Fibroblast of skin of abdomen (primary cell): ENCODE results near the gene MISP3.
A peak's percentile ranks its signal among the peaks of the same experiment; 100 is the strongest.

ENCODE experiments used
- DNase-seq: peaks from one replicate; pipeline ENCODE4 v3.0.0-alpha.2; 2013

Gene MISP3

DNA sequence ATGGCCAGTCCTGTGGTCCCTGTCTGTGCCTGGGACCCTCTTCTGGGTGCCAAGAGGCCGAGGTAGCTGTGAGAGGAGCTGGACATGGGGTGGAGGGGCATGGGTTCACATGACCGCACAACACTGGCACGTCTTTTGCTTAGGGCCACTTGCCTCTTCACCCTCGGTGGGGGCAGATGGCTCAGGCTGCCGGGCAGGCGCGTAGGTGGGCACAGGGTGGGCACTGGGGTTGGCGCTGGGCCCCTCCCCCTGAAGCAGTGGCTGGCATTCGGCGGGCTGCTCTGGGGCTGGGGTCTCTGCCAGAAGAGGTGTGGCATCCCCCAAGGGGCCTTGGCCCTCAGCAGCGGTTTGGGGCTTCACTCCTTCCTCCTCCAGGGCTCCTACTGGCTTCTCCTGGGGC lies 19.1 kb upstream of the MISP3 start:
- DNase-seq, result no peak

DNA sequence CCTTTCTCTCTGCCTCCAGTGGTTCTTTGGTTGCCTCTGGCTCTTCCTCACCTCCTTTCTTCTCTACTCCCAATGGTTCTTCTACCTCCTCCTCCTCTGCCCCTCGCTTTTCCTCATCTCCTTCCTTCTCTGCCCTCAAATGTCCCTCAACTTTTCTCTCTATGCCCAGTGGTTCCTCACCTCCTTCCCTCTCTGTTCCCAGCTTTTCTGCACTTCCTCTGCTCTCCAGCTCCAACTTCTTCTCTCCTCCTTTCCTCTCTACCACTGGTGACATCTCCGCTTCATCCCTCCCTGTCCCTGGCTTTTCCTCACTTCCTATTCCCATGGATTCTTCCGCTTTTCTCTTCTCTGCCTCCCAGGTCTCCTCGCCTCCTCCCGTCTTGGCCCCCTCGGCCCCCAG lies 18.5 kb upstream of the MISP3 start:
- DNase-seq, result no peak

GRCh38 chr19:14054721-14055120 lies 17.9 kb upstream of the MISP3 start:
- no peak for DNase-seq

DNA sequence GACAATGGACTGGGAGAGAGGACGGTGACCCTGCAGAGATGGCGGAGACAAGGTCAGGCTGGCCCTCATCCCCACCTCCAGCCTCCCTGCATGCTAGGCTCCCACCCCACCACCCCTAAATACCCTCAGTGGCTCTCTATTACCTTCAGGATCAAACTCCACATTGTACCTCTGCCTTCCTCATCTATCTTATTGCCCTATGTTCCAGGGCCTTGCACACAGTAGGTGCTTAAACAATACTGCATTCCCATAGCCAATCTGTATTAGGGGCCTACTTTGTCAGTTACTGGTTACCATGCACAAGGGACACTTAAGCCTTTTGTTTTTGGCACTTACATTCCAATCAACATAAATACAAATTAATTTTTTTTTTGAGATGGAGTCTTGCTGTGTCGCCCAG lies 17.2 kb upstream of the MISP3 start:
- no peak for DNase-seq

GRCh38 chr19:14056069-14056666 lies 16.4 kb upstream of the MISP3 start:
- DNase-seq, result no peak

GRCh38 chr19:14056741-14057356 lies 15.7 kb upstream of the MISP3 start:
- no peak for DNase-seq

GRCh38 chr19:14058182-14059092 lies 14.1 kb upstream of the MISP3 start:
- no peak for DNase-seq

DNA sequence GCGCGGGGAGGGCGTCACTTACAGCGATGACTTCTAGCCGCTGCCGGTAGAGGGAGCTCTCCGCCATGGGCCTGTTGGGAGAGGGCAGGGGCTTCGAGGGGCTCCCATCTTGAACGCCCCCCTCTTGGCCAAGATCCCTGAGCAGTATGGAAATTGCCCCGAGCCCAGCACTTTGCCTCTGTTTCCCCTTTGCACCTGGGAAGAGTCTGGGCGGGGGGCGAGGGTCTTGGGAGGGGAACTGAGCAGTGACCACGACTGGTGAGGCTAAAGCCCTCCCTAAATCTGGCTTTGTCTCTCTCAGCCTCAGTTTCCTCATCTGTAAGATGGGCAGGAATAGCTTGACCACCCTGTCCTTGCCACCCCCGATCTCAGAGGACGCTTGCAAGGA lies 13.5 kb upstream of the MISP3 start:
- DNase-seq, result no peak

DNA sequence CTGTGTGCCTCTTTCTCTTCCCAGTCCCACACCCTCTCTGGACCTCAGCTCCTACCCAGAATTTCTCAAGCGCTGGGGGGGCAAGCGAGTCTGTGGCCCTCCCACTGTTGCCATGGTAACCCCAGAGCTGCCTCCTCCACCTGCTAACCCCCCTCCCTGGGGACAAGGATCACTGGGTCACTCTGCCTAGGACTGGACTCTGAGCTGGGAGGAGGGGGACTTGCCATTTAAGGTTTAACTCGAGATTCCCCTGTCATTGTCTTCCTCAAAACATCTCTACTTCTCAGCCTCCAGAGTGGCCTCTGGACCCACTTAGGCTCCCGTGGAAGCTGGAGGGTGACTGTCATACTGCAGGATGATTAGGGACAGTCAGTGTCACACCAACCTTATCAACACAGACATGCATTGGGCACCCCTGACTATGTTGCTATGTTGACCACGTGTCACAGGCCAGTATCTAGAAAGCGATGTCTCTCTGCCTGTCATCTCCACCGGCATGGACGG lies 12.9 kb upstream of the MISP3 start:
- DNase-seq, result no peak

GRCh38 chr19:14061081-14061749 lies 11.4 kb upstream of the MISP3 start:
- DNase-seq, result no peak

GRCh38 chr19:14061751-14062557 lies 10.6 kb upstream of the MISP3 start, which contains the start of gene PALM3:
PALM3 (minus strand) TSS chr19:14062076; CDS start chr19:14061980, 96 bp downstream.
- DNase-seq, result no peak

GRCh38 chr19:14062558-14062855 lies 10.1 kb upstream of the MISP3 start:
- DNase-seq, result no peak

GRCh38 chr19:14063105-14063504 lies 9.5 kb upstream of the MISP3 start:
- peak; percentile 12 for DNase-seq

- no peak for DNase-seq
Measured at GRCh38 chr19:14066134-14066533, 6.5 kb upstream of the MISP3 start.

DNA sequence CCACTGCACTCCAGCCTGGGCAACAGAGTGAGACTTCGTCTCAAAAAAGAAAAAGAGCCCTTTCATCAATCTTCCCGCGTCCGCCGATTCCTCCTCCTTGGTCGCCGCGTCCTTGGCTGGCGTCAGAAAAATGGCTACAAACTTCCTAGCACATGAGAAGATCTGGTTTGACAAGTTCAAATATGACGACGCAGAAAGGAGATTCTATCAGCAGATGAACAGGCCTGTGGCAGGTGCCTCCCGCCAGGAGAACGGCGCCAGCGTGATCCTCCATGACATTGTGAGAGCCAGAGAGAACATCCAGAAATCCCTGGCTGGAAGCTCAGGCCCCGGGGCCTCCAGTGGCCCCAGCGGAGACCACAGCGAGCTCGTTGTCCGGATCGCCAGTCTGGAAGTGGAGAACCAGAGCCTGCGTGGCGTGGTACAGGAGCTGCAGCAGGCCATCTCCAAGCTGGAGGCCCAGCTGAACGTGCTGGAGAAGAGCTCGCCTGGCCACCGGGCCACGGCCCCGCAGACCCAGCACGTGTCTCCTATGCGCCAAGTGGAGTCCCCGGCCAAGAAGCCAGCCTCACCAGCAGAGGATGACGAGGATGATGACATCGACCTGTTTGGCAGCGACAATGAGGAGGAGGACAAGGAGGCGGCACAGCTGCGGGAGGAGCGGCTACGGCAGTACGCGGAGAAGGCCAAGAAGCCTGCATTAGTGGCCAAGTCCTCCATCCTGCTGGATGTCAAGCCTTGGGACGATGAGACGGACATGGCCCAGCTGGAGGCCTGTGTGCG lies 2.1 kb upstream of the MISP3 start:
- DNase-seq, result no peak

DNA sequence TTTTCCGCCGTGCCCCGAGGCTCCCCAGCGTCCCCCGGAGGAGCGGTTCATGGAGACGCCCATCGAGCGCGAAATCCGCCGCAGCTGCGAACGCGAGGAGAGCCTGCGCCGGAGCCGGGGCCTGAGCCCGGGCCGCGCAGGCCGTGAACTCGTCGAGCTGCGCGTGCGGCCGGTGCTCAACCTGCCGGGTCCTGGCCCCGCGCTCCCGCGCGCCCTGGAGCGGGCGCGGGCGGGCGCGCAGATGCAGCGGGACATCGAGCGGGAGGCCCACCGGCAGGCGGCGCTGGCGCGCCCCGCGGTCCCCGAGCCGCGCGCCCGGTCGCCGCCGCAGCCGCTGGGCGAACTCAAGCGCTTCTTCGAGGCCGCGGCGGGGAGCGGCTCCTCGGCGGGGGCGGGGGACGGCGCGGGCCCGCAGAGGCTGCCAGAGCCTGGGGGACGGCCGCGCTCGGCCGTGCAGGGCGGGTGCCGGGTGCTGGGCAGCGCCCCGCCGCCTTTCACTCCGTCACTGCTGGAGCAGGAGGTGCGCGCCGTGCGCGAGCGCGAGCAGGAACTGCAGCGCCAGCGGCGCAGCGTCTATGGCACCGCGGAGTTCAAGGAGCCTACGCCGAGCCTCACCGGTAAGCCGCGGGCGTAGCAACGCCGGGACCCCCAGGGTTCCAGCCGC lies 807 bp downstream of the MISP3 start:
- peak; percentile 69 for DNase-seq

GRCh38 chr19:14073925-14074838 lies 1.6 kb downstream of the MISP3 start:
- DNase-seq, result peak; percentile 20

DNA sequence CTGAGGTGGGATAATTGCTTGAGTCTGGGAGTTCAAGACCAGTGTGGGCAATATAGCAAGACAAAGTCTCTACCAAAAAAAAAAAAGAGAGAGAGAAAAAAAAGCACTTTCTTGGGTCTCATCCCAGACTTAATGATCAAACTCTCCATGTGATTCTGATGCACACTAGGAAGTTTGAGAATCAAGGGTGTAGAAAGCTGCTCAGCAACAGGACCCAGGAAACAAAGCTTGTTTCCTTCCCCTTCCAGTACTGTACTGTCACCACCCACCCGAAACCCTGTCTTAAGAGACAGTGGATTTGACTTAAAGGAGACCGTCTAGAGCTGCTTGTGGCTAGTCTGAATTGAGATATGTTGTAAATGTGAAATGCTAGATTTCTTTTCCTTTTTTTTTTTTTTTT lies 5.8 kb downstream of the MISP3 start:
- no peak for DNase-seq
